Right ventricle myocardium superior (tissue), 1 donor: ENCODE measurements around the gene MICALL2. TPM values are rescaled to one million over a fixed set of nuclear protein-coding genes. Genes with fewer than 3 reads are reported as not detected.

Experiments used
- ATAC-seq: fragments of 200-7000 bp; cut with Tn5 transposase; one replicate; pipeline ENCODE4 v1.9.1; 2020; ENCODE audit warnings: mild to moderate bottlenecking; ENCODE audit not compliant: poor library complexity
- DNase-seq: peaks from one replicate; pipeline ENCODE4 v3.0.0-alpha.2; 2020
- intact Hi-C: fragments of 100-400 bp; cut with DNase I; formaldehyde crosslinking; loops from one replicate; pipeline ENCODE4 v1.11.2; 2022
- total RNA-seq: library from RNA; stranded (reverse); fragmentation: NEBNext Ultra II Directional; extraction: Animal tissue kit (Norgen Biotek cat#: 25700); gene quantifications from one replicate; pipeline ENCODE4 v1.2.1, GENCODE V29; 2021
- donor health status: DM: no; HTN: yes; CAD: no; lungs with severe emphysema.

The MICALL2 gene
- total RNA-seq, 1 donor from 2014 or later, result 6.2 TPM

DNA sequence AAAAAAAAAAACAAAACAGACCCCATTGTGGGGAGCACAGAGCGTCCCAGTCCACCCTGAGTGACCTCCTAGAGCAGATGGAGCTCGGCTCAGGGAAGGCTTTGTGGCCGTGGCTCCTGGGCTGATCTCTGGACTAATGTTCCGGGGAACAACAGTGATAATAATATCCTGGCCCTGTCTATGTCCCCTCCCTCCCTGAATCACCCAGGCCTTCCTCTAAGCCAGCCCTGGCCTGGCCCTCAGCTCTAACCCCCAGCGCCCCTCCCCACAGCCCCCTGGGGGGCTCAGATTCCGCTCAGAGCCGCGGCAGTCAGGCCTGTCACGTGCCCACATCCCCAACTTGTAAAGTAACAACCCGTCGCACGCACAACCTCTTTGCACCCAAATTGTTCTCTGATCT lies 48.3 kb downstream of the MICALL2 start:
- intact Hi-C loops, result no loop called here
- no peak for DNase-seq
- ATAC-seq, result no peak

DNA sequence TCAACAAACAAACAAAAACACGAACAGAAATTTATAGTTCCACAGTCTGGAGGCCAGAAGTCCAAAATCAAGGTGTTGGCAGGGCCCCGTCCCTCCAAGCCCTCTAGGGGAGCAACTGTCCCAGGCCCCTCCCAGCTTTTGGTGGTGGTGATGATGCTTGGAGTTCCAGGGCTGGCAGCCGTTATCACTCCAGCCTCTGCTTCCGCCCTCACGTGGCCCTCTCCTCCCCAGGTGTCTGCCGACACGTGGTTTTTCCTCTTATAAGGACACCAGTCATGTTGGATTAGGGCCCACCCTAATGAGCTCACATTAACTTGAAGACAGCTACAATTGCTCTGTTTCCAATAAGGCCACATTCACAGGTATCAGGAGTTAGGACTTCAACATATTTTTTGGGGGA lies 49.7 kb downstream of the MICALL2 start:
- no peak for DNase-seq
- intact Hi-C loops, result no loop called here
- ATAC-seq, result no peak

DNA sequence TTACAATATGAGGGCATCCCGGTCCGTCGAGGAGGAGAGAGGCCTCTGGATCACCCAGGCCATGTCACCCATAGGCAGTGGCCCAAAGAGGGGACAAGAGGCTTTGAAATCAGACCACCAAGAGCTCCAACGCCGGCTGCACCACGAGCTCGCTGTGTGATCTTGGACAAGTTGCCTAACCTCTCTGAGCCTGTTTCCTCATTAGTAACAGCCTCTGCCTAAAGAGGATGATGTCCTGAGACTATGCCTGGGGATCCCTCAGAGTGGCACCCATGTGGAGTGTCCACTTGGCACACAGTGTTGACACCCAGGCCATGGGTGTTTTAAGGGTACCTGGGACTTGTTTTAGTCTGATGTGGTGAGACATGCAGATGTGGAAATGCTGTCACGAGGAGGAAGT lies 50.8 kb downstream of the MICALL2 start:
- intact Hi-C loops, result no loop called here
- no peak for ATAC-seq
- DNase-seq, result no peak

DNA sequence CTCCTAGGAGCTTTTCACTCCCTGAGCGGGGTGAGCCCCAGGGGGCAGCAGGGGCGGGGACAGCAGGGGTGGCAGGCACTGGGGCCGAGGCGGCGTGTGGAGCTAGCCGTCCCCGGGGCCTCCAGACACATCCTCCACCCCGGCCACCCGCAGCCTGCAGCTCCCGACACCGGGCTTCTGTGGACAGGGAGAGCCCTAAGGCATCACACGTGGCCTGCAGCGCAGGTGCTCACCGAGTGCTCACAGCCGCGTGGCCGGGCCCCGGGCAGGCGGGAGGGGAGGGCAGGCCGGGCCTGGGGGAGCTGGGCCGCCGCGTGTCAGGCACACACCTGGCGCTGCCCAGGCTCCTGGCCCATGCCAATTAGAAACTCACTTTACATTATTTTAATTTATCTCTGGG lies 51.4 kb downstream of the MICALL2 start:
- DNase-seq (no peak), ATAC-seq (no peak)
- intact Hi-C loops, result no loop called here

DNA sequence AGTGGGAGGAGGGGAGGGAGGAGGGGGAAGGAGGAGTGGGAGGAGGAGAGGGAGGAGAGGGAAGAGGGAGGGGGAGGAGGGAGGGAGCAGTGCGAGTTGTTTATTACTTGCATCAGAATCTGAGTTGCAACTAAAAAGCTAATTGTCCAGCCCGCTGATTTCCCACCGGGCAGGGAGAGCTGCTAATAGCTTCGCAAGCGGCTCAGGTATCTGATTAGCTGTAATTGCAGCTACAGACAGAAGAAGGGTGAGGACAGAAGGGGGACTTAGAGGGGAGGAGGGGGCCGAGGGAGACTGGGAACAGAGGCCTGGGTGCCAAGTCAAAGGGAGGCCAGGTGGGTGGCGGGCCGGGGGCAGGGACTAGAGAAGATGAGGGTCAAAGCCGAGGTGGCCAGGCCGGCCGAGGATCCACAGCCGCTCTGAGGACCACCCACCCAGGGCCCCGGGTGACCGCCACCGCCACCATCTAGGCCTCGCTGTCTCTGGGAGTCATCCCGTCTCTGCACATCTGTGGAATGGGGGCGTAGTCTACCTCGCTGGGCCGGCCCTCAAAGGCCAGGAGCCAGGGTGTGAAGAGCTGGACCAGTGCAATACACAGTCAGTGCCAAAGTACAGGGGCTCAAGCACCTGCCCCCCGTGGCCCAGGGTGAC lies 54.2 kb downstream of the MICALL2 start:
- no peak for DNase-seq
- intact Hi-C loops, result no loop called here
- ATAC-seq, result no peak

DNA sequence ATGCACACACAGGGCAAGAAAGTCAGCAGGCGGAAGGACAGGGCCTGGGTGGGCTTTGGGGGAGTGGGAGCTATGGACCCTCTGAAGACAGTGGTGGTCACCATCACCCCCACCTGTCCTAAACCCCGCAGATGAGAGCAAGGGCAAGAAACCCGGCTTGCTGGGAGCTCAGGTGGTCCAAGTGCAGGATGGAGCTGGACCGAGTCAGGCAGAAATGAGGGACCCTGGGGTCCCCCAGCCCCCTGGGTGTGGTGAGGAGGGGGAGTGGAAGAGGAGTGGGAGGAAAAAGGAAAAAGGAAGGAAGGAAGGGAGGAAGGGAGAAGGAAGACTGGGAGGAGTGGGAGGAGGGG lies 54.8 kb downstream of the MICALL2 start:
- intact Hi-C loops, result no loop called here
- ATAC-seq (no peak), DNase-seq (no peak)

DNA sequence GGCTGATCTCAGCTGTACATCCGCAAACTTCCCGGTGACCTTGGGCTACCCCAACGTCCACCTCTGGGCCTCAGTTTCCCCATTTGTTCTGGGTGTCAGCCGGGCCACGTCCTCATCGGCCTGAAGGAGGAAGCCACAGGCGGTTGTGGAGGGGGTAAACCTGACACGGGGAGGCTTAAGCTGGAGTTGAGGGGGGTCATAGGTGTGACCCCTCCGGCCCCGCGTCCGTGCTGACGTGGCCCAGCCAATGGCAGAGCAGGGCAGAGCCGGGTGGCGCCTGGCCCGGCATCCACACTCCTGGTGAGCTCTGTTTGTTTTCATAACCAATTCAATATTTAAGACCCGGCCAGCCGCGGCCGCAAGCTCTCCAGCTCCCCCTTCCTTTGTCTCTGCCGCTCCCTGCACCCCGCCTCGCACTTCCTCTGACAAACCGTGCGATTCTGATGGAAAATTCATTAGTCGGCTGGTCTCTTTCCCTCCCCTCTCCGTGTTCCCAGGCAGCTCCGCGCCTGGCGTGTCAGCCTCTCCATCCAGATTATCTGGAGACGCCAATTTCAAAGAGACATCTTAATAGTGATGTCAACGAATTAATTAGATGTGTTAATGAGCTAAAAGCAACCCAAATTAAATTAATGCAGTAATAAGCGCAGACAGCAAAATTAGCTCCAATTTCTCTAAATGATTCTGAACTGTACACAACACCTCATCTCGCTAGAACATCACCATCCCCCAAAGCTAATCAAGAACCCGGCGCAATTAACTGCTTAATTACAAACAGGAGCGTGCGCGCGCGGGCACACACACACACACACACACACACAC lies 55.4 kb downstream of the MICALL2 start:
- intact Hi-C loops, result no loop called here
- no peak for ATAC-seq
- DNase-seq, result no peak

DNA sequence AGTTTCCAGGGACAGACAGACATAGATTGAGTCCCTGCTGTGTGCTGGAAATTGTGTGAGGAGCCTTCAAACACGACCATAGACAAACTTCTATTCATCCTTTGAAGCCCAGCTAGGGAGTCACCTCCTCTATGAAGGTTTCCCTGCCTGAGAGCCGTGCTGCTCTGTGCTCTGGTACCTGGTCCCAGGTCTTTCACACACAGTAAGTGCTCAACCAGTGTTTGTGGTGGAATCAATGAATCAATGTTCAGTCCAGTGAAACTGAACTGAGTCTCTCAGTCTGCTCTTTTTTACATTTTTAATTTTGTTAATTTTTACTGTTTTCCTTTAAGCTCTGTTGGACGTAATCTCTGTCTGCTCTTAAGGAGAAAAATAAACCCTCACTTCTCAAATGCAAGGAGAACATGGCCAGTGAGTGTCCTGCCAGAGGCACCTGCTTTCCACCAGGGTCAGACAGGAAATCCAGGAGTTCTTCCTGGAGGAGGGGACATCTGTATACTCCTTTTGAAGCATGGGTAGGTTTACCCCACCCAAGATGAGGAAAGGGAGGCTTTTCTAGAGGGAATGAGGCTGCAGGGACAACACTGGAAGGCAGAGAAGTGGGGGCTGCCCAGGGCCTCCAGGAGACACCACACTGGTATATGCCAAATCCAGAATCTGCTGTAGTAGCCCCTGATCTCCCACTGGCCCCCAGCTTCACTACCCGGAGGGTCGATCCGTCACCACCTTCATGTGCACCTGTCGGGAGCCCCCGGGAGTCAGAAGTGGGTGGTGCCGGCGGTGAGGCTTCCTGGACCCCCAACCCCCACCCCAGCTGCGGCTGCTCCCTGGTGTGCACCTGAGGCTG lies 56.3 kb downstream of the MICALL2 start:
- intact Hi-C loops, result no loop called here
- no peak for ATAC-seq
- no peak for DNase-seq

DNA sequence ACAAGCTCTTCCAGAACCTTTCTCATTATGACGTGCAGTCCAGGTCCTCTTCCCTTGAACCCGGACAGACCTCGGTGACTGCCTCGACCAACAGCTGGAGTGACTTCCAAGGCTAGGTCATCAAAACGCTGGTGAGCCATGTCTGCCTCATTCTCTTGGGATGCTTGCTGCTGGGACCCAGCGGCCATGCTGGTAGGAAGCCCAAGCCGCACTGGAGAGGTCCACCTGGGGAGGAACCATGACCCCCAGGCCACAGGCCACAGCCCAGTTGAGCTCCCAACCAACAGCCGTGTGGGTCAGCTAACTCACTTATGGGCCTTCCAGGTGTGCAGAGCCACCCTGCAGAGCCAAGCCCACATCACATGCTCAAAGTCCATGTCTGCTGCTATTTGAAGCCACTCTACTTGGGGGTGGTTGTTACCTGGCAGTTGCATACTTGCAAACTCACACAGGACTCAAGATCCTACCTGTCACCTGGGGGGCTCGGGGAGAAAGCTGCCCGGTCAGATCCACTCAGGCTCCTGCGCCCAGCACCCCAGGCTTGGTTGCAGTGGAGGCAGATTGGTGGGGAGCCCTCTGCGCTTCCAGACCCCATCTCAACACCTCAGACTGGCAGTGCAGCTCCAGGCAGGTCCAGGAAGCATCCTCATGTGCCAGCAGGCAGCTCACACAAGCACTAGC lies 57.0 kb downstream of the MICALL2 start:
- intact Hi-C loops, result no loop called here
- no peak for DNase-seq
- no peak for ATAC-seq

DNA sequence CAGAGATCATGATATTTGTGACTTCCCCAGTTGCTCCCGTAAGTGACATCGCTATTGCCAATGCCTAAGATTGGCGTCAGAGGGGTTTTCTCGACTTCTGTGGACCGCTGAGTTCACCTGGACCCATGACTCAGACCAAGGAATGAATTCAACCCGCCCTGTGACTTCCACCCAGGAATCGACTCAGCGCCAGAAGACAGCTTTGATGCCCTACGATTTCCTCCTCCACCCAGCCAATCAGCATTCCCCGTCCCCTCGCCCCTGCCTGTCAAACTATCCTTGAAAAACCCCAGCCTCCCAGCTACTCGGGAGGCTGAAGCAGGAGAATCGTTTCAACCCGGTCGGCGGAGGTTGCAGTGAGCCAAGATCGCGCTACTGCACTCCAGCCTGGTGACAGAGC lies 58.3 kb downstream of the MICALL2 start:
- intact Hi-C loops, result no loop called here
- DNase-seq, result no peak
- no peak for ATAC-seq

DNA sequence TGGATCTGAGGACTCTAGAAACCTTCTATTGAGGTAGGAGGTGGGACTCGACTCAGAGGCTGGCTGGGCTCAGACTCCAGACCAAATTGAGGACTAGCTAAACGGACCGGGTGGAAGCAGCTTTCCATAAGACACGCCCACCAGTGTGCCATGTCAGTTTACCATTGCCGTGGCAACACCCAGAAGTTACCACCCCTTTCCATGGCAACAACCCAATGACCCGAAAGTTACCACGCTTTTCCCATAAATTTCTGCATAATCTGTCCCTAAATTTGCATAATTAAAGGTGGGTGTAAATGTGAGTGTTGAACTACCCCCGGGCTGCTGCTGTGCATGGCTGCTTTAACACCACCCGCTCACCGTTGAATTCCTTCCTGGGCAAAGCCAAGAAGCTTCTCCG lies 58.9 kb downstream of the MICALL2 start:
- DNase-seq (no peak), ATAC-seq (no peak)
- intact Hi-C loops, result no loop called here

DNA sequence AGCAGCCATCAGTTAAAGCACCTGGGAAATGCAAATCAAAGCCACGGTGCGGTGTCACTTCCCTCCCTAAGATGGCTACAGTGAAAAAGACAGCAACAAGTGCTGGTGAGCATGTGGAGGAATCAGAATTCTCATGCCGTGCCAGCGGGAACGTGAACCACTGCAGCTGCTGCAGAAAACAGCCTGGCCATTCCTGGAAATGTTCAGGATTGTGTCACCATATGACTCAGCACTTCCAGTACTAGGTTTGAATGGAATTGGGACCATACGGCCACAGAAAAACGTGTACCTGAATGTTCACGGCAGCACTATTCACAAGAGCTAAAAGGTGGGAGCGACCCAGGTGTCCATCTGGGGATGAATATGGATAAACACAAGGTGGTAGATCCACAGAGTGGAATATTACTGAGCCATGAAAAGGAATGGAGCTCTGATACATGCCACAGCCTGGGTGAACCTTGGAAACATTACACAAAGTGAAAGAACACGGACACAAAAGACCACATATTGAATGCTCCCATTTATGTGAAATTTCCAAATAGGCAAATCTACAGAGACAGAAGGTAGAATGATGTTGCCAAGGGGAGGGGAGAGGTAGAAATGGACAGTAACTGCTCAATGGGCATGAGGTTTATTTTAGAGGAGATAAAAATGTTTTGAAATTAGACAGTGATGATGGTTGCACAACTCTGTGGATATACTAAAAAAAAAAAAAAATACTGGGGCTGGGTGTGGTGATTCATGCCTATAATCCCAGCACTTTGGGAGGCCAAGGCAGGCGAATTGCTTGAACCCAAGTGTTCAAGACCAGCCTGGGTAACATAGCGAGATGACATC lies 61.6 kb downstream of the MICALL2 start:
- DNase-seq (no peak), ATAC-seq (no peak)
- intact Hi-C loops, result no loop called here

DNA sequence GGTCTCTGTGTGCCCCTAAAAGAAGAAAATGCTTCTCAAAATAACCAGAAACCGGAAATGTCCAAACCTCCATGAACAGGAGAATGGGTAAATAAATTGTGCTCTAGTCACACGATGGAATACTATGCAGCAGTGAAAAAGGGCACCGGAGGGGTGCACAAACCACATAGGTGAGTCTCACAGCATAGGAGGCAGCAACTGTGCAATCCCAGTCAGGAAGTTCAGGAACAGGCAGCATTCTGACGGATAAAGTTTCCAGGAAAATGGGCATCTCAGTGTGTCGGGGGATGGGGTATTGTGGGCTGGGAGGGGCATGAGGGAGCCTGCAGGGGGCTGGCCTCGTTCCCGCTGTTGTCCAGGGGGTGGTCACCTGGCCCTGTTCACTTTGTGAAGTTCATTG lies 63.1 kb downstream of the MICALL2 start:
- intact Hi-C loops, result no loop called here
- DNase-seq (no peak), ATAC-seq (no peak)

DNA sequence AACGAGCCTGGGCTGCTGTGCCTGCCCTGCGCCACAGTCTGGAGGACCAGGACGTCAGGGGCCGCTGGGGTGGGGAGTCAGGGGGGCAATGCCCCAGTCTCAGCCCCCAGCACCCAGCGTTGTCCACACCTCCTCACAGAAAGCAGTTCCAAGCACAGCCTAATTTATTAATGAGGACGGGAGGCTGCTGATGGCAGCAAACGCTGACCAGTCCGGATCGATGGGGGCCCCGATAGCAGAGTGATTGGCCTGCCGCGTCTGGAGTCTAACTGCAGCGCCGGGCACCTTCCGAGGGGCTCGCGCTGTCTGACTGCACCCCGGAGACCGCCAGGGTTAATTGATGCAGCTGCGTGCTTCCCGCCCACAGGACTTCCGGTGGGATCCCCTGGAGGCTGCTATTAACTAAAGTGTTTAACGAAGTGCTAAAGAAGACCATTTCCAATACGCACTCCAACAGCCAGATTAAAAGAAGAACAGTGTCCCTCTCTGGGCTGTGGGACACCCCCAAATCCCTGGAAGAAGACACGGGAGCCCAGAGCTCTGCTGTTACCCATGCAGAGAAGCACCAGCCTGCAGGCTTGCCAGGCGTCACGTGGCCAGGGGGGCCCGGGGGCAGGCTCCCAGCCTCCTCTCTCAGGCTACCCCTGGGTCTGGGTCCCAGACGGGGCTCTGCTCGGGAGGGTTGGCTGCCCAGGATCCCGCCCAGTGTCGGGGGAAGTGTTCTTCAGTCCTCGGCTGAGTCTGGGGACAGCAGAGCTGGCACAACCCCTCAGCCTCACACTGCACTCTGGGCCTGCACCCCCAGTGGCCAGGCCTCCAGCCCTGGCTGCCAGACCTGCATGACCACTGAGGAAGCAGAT lies 63.8 kb downstream of the MICALL2 start:
- DNase-seq (no peak), ATAC-seq (no peak)
- intact Hi-C loops, result no loop called here

DNA sequence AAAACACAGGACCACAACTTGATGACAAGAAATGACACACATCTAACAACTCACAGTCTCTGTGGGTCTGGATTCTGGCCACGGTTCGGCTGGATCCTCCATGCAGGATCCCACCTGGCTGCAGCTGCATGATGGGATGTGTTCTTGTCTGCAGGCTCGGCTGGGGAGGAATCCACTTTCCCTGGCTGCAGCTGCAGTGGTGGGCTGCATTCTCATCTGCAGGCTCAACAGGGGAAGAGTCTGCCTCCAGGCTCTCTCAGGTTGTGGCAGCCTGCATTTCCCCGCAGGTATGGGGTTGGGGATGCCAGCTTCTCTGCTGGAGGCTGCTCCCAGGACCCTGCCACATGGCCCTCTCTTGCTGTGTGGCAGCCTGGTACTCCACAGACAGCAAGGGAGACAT lies 64.9 kb downstream of the MICALL2 start:
- intact Hi-C loops, result no loop called here
- ATAC-seq (no peak), DNase-seq (no peak)

DNA sequence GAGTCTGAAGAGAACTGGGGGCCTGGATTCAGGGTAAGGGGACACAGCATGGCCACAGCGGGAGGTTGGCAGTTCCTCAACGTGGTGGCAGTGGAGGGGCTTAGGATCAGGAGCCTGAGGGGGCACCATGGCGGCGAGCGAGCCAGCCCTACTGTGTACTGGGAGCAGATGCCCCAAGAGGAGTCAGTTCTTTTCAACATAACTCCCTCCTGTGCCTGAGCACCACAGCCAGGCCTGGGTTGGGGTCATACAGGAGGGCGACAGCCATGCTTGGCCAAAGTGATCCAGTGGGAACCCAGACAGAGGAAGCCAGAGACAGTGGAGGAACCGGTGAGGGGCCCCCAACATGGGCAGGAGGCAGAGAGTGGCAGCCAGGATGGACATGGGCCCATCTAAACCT lies 65.8 kb downstream of the MICALL2 start:
- ATAC-seq (no peak), DNase-seq (no peak)
- intact Hi-C loops, result no loop called here

DNA sequence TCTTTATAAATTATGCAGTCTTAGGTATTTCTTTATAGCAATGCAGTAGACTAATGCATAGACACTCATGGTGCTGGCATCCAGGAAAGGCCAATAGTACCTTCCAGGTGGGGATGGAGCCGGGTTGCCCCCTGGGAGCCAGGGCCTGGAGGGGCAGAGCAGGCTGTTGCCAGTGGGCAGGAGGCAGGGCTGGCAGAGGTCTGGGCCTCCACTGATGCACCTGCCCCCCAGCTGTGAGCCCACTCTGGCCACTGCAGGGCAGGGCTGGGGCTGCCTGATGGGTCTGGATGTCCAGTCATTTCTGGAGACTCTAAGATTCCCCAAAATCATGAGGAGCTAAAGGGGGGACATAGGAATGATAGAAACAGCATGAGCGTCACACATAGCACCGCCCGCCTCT lies 66.7 kb downstream of the MICALL2 start:
- intact Hi-C loops, result no loop called here
- ATAC-seq (no peak), DNase-seq (no peak)

DNA sequence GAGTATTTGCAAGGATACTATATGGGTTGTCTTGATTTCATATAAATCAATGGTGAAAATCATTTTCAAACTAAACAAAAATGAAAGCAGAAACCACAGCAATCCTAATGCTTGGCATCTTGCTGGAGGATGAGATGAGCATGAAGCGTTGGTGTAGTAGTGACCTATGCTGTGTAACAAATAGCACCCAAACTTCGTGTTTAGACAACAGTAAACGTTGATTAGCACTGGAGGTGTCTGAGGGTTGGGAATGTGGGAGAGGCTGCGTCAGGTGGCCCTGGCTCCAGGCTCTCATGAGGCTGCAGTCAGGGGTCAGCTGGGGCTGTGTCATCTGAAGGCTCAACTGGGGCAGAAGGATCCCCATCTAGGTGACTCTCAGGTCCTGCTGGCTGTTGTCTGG lies 67.8 kb downstream of the MICALL2 start:
- intact Hi-C loops, result no loop called here
- no peak for DNase-seq
- ATAC-seq, result no peak
